BLaER1 (cell line): Measurements from ENCODE around the gene CDCA3.
A peak's percentile ranks its signal among the peaks of the same experiment; 100 is the strongest.
"Not testable (repeated sequence)": the region's sequence is repeated elsewhere in the genome, so short reads cannot be mapped to it uniquely, and the experiment has no call there.

Experiments used
- H3K27ac ChIP-seq: shearing (Covaris generic); formaldehyde crosslinking; 2 replicates; pipeline ENCODE4 v1.8.1; 2022
- H3K27me3 ChIP-seq: shearing (Covaris generic); formaldehyde crosslinking; 2 replicates; pipeline ENCODE4 v1.8.1; 2022
- H3K36me3 ChIP-seq: shearing (Covaris generic); formaldehyde crosslinking; 2 replicates; pipeline ENCODE4 v1.8.1; 2022
- H3K4me1 ChIP-seq: shearing (Covaris generic); formaldehyde crosslinking; 2 replicates; pipeline ENCODE4 v1.8.1; 2022
- H3K4me2 ChIP-seq: shearing (Covaris generic); formaldehyde crosslinking; 2 replicates; pipeline ENCODE4 v1.8.1; 2022
- H3K4me3 ChIP-seq: shearing (Covaris generic); formaldehyde crosslinking; 2 replicates; pipeline ENCODE4 v1.8.1; 2022
- H3K9ac ChIP-seq: shearing (Covaris generic); formaldehyde crosslinking; 2 replicates; pipeline ENCODE4 v1.8.1; 2022
- H3K9me3 ChIP-seq: shearing (Covaris generic); formaldehyde crosslinking; 2 replicates; pipeline ENCODE4 v1.8.1; 2022
- H4K20me1 ChIP-seq: shearing (Covaris generic); formaldehyde crosslinking; 2 replicates; pipeline ENCODE4 v1.8.1; 2022
- Cebpa-rat ChIP-seq: shearing (Covaris generic); IDR thresholded peaks from 2 replicates; pipeline ENCODE4 v1.8.1; 2022

Gene CDCA3

DNA sequence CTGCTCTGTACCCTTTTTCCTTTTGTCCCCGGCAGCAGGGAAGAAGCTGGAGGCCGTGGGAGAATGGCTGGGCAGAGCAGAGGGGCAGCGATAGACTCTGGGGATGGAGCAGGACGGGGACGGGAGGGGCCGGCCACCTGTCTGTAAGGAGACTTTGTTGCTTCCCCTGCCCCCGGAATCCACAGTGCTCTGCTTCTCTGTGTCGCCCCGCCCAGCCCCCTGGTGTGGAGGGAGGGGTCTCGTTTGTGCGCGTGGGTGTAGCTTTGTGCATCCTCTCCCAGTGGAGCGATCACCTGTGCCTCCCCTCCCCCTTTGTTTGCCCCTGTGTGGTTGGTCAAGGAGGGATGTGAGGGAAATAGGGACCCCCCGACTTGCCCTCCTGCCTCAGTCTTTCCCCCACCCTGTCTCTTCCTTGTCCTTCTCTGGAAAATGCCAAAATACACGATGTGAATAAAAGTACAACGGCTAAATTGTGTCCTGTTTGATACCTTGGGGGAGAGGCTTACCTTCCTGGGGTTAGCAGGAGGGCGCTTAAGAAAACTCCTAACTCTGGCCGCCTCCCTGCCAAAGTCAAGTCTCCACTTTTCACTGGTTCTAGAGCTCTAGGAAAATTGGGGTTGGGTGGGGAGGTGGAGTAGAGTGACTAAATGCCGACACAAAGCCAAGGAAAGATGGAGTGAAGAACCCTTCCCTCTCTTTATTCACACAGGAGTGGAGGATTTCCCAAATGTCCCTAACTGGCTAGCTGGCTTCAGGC, 15.3 kb upstream of the CDCA3 start:
- H3K27me3 ChIP-seq, result no peaks in the 10 kb centered on the region
- TF ChIP-seq Cebpa-rat, result no peak
- H4K20me1 ChIP-seq, result peaks cover 47% of the 10 kb centered on the region
- H3K9ac ChIP-seq, result peak overlapping the region; percentile 71; the same call in 1 of the 2 replicates
- H3K36me3 ChIP-seq, result peaks cover 74% of the 10 kb centered on the region
- H3K27ac ChIP-seq, result peak overlapping the region; percentile 48
- no peaks in the 10 kb centered on the region for H3K9me3 ChIP-seq
- peak overlapping the region; percentile 86 for H3K4me3 ChIP-seq
- H3K4me2 ChIP-seq, result peak overlapping the region; percentile 100
- H3K4me1 ChIP-seq, result peaks cover 50% of the 10 kb centered on the region

- not testable (repeated sequence) for H3K4me2 ChIP-seq, H3K27ac ChIP-seq, H3K9me3 ChIP-seq, H3K9ac ChIP-seq, H3K27me3 ChIP-seq, H3K4me3 ChIP-seq
- Histone ChIP-seq H3K36me3 (peaks cover 74% of the 10 kb centered on the region), H3K4me1 (peaks cover 40% of the 10 kb centered on the region), H4K20me1 (peaks cover 37% of the 10 kb centered on the region)
Observed at GRCh38 chr12:6865307-6865706, 14.2 kb upstream of the CDCA3 start.

DNA sequence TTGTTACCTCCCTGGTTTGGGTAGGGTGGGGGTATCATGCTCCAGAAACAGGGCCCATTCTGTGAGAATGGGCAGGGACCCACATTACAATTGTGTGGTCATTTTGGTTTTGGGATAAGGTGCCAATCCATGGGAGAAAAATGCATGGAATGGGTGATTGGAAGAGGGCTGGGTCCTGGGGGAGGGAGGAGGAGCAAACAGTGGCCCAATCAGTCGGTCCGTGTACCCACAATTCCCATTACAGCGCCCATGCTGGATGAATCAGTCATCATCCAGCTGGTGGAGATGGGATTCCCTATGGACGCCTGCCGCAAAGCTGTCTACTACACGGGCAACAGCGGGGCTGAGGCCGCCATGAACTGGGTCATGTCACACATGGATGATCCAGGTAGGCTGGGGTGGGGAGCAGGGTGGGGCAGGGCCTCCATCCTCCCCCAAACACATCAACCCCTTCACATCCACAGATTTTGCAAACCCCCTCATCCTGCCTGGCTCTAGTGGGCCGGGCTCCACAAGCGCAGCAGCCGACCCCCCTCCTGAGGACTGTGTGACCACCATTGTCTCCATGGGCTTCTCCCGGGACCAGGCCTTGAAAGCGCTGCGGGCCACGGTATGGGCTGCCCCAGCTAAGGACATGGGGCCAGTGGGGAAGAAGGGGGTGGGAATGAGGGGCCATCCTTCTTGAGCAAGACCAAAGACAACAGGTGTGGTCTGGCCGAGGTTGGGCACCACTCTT, 12.7 kb upstream of the CDCA3 start:
- Histone ChIP-seq H3K27me3 (no peaks in the 10 kb centered on the region), H3K9me3 (no peaks in the 10 kb centered on the region), H3K9ac (no peak overlapping the region), H3K4me3 (no peak overlapping the region), H3K36me3 (peaks cover 76% of the 10 kb centered on the region), H3K4me1 (peaks cover 24% of the 10 kb centered on the region), H3K27ac (no peak overlapping the region), H3K4me2 (no peak overlapping the region), H4K20me1 (peaks cover 22% of the 10 kb centered on the region)
- no peak for TF ChIP-seq Cebpa-rat

DNA sequence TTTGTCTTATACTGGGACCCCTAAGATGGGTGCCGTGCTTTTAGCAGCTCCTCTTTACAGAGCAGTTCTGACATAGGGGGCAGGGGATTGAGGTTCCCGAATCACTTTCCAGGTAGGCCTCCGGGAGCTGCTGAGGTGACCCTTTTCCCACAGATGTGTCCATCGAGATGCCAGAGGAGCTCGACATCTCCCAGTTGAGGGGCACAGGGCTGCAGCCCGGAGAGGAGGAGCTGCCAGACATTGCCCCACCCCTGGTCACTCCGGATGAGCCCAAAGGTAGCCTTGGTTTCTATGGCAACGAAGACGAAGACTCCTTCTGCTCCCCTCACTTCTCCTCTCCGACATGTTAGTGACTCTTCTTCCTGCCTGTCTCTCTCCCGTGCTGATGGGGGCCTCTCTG, 11.9 kb upstream of the CDCA3 start:
- peaks cover 84% of the 10 kb centered on the region for H3K36me3 ChIP-seq
- TF ChIP-seq Cebpa-rat, result no peak
- peaks cover 19% of the 10 kb centered on the region for H3K4me1 ChIP-seq
- H3K9ac ChIP-seq, result no peak overlapping the region
- peaks cover 14% of the 10 kb centered on the region for H4K20me1 ChIP-seq
- H3K27ac ChIP-seq, result no peak overlapping the region
- H3K4me2 ChIP-seq, result no peak overlapping the region
- no peaks in the 10 kb centered on the region for H3K9me3 ChIP-seq
- no peaks in the 10 kb centered on the region for H3K27me3 ChIP-seq
- H3K4me3 ChIP-seq, result no peak overlapping the region

GRCh38 chr12:6861391-6861790, 10.3 kb upstream of the CDCA3 start:
- H3K36me3 ChIP-seq, result peaks cover 99% of the 10 kb centered on the region
- H3K4me2 ChIP-seq, result no peak overlapping the region
- no peaks in the 10 kb centered on the region for H3K9me3 ChIP-seq
- peaks cover 12% of the 10 kb centered on the region for H3K4me1 ChIP-seq
- H3K4me3 ChIP-seq, result no peak overlapping the region
- TF ChIP-seq Cebpa-rat, result no peak
- H3K9ac ChIP-seq, result no peak overlapping the region
- H3K27ac ChIP-seq, result no peak overlapping the region
- peaks cover 6% of the 10 kb centered on the region; the same call in 1 of the 2 replicates for H4K20me1 ChIP-seq
- H3K27me3 ChIP-seq, result no peaks in the 10 kb centered on the region

GRCh38 chr12:6860942-6861341, 9.9 kb upstream of the CDCA3 start:
- peaks cover 99% of the 10 kb centered on the region for H3K36me3 ChIP-seq
- no peak overlapping the region for H3K27ac ChIP-seq

GRCh38 chr12:6860116-6860515, 9.0 kb upstream of the CDCA3 start:
- Histone ChIP-seq H3K27ac (no peak overlapping the region), H3K9ac (no peak overlapping the region), H3K27me3 (no peaks in the 10 kb centered on the region), H3K4me1 (peaks cover 6% of the 10 kb centered on the region; the same call in 1 of the 2 replicates), H4K20me1 (no peaks in the 10 kb centered on the region), H3K4me3 (no peak overlapping the region), H3K9me3 (no peaks in the 10 kb centered on the region), H3K4me2 (no peak overlapping the region), H3K36me3 (peaks cover 99% of the 10 kb centered on the region)
- no peak for TF ChIP-seq Cebpa-rat

More at GRCh38 chr12:6860942-6861341, 9.9 kb upstream of the CDCA3 start:
- H3K27me3 ChIP-seq, result no peaks in the 10 kb centered on the region
- no peak overlapping the region for H3K4me3 ChIP-seq
- peaks cover 7% of the 10 kb centered on the region for H3K4me1 ChIP-seq
- H3K4me2 ChIP-seq, result no peak overlapping the region
- no peaks in the 10 kb centered on the region for H3K9me3 ChIP-seq
- no peak overlapping the region for H3K9ac ChIP-seq
- no peak for TF ChIP-seq Cebpa-rat
- peaks cover 2% of the 10 kb centered on the region; the same call in 1 of the 2 replicates for H4K20me1 ChIP-seq

DNA sequence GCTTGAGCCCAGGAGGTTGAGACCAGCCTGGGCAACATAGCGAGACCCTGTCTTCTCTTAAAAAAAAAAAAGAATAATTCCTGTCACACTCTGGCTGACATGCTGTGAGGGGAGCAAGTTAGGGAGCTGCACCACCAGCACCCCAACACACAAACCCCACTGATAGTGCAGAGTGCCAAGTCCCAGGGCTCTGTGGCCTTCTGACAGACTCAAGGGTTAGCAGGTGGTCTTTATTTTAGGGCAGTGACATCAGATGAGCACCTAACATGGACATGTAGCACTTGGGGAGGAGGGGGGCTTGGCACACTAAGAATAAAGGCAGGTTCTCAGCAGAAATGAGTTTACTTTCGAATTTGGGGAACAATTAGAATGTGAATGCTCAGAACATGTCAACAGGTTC, 7.7 kb upstream of the CDCA3 start:
- no peaks in the 10 kb centered on the region for H3K9me3 ChIP-seq
- peaks cover 90% of the 10 kb centered on the region for H3K36me3 ChIP-seq
- H3K27ac ChIP-seq, result no peak overlapping the region
- no peak overlapping the region for H3K4me3 ChIP-seq
- no peak overlapping the region for H3K4me2 ChIP-seq
- TF ChIP-seq Cebpa-rat, result no peak
- H3K27me3 ChIP-seq, result no peaks in the 10 kb centered on the region
- H3K4me1 ChIP-seq, result peaks cover 6% of the 10 kb centered on the region
- no peak overlapping the region for H3K9ac ChIP-seq
- 0 out of 2 replicates have a peak, but pooled peaks cover 7% of the 10 kb centered on the region for H4K20me1 ChIP-seq

GRCh38 chr12:6855322-6855721, 4.2 kb upstream of the CDCA3 start:
- Histone ChIP-seq H3K4me3 (no peak overlapping the region), H3K9ac (no peak overlapping the region), H3K27ac (no peak overlapping the region), H4K20me1 (0 out of 2 replicates have a peak, but pooled peaks cover 16% of the 10 kb centered on the region), H3K4me1 (peaks cover 23% of the 10 kb centered on the region), H3K4me2 (no peak overlapping the region), H3K27me3 (no peaks in the 10 kb centered on the region), H3K9me3 (no peaks in the 10 kb centered on the region), H3K36me3 (peaks cover 55% of the 10 kb centered on the region)
- no peak for TF ChIP-seq Cebpa-rat

DNA sequence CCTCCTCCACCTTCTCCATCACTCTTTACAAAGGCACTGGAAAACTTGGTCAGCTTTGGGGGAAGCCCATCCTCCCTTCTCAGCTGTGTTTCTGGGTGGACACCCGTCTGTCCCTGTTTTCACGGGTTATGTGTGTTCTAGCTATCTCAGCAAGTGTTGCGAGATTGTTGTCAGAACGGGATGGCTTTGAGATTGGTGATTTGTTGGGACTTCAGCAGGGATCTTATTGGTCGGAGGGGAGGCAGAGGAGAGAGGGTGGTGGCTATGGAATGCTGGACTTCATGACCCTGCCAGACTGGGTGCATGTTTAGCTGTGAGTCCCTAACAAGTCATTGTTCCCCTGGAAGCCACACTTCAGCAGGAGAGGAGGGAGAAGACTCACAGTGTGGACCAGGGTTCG, 3.0 kb upstream of the CDCA3 start:
- peak overlapping the region; percentile 94 for H3K4me2 ChIP-seq

More for the DNA sequence above, 3.0 kb upstream of the CDCA3 start:
- Histone ChIP-seq H3K4me3 (no peak overlapping the region), H3K27me3 (no peaks in the 10 kb centered on the region), H3K9me3 (no peaks in the 10 kb centered on the region), H3K36me3 (peaks cover 55% of the 10 kb centered on the region), H4K20me1 (0 out of 2 replicates have a peak, but pooled peaks cover 16% of the 10 kb centered on the region), H3K9ac (peak overlapping the region; percentile 77; the same call in 1 of the 2 replicates), H3K27ac (no peak overlapping the region), H3K4me1 (peaks cover 35% of the 10 kb centered on the region)
- TF ChIP-seq Cebpa-rat, result no peak
